HepG2 (cell line): ENCODE measurements around the gene NRN1L. TPM values are rescaled to one million over a fixed set of nuclear protein-coding genes. Genes with fewer than 3 reads are reported as not detected.
A peak's percentile ranks its signal among the peaks of the same experiment; 100 is the strongest.

Source experiments
- ATAC-seq: fragments of 200-7000 bp; cut with Tn5 transposase; 3 replicates; pipeline ENCODE4 v1.9.1; 2020; ENCODE audit warnings: mild to moderate bottlenecking, moderate library complexity
- BruUV-seq: library from RNA; stranded (reverse); fragments of 400-500 nt; replicated peaks from 2 replicates; lab custom pipeline; 2021; lab: Mats Ljungman, UMichigan
- CTCF ChIA-PET: fragments of 300-600 bp; formaldehyde crosslinking; extraction: SDS; loops from one replicate; lab custom pipeline; 2021; ENCODE audit warnings: low total read pairs, inconsistent platforms, low intra/inter-chr PET ratio; lab: Yijun Ruan, JAX
- POLR2A ChIA-PET: fragments of 350-600 bp; sonication (Branson Sonifier 250); formaldehyde crosslinking; loops from one replicate; lab custom pipeline; 2020; ENCODE audit warnings: antibody characterized with exemption, inconsistent platforms; lab: Yijun Ruan, JAX
- DNase-seq: peaks from one replicate; pipeline ENCODE4 v3.0.0-alpha.2; 2015; ENCODE audit warnings: low spot score
- FAIRE-seq: peaks from 3 replicates; lab custom pipeline; 2011; peaks lifted over from hg19 to GRCh38; lab: Jason Lieb, UNC
- H2AFZ ChIP-seq: one replicate; pipeline ENCODE4 v1.6.1; 2011; ENCODE audit warnings: low read length, inconsistent platforms
- H3K27ac ChIP-seq: fragments of 300-600 bp; 3 replicates; pipeline ENCODE4 v1.8.0; 2011; ENCODE audit warnings: mixed run types, mild to moderate bottlenecking, mixed read lengths, low read length, inconsistent platforms; ENCODE audit not compliant: insufficient read depth; ENCODE audit errors: extremely low read length
- H3K27me3 ChIP-seq, 2 experiments: fragments of 200-600 bp in 1 of 2; 2 replicates in 1 of 2; 3 replicates in 1 of 2; pipeline versions ENCODE4 v1.6.0 to v1.8.0; 2011; ENCODE audit warnings: low read length in 2 of 2, mild to moderate bottlenecking in 2 of 2, moderate library complexity in 2 of 2, inconsistent platforms in 1 of 2; ENCODE audit not compliant: insufficient read depth in 2 of 2, control insufficient read depth in 1 of 2
- H3K36me3 ChIP-seq, 2 experiments: fragments of 200-600 bp in 1 of 2; replicated peaks in 1 of 2; 2 replicates in 1 of 2; 3 replicates in 1 of 2; pipeline versions ENCODE4 v1.5.1 to v1.8.0; 2011; ENCODE audit warnings: low read length in 2 of 2, inconsistent platforms in 1 of 2; ENCODE audit not compliant: insufficient read depth in 2 of 2, control insufficient read depth in 1 of 2
- H3K4me1 ChIP-seq: 2 replicates; pipeline ENCODE4 v1.5.1; 2012; ENCODE audit warnings: low read length, inconsistent platforms; ENCODE audit not compliant: insufficient read depth
- H3K4me2 ChIP-seq: 2 replicates; pipeline ENCODE4 v1.6.0; 2011; ENCODE audit warnings: low read depth, low read length, inconsistent platforms
- H3K4me3 ChIP-seq, 3 experiments: fragments of 200-600 bp in 1 of 3; sonication (generic), shearing (Covaris generic) in 1 of 3; replicated peaks in 1 of 3; 2 replicates each; pipeline ENCODE4 v1.5.1; 2011 to 2016; ENCODE audit warnings: low read length in 3 of 3, inconsistent platforms in 2 of 3, low read depth in 2 of 3, mild to moderate bottlenecking in 2 of 3, control low read depth in 1 of 3, mixed read lengths in 1 of 3; ENCODE audit not compliant: insufficient read depth in 1 of 3
- H3K79me2 ChIP-seq: one replicate; pipeline ENCODE4 v1.6.1; 2011; ENCODE audit warnings: low read length, inconsistent platforms; ENCODE audit not compliant: insufficient read depth
- H3K9ac ChIP-seq: 2 replicates; pipeline ENCODE4 v1.6.0; 2011; ENCODE audit warnings: mild to moderate bottlenecking, low read depth, low read length, inconsistent platforms; ENCODE audit not compliant: insufficient read depth
- H3K9me3 ChIP-seq: 2 replicates; pipeline ENCODE4 v1.5.1; 2012; ENCODE audit warnings: mild to moderate bottlenecking, low read length
- H4K20me1 ChIP-seq: 2 replicates; pipeline ENCODE4 v1.6.0; 2011; ENCODE audit warnings: inconsistent platforms, mild to moderate bottlenecking, low read length, moderate library complexity; ENCODE audit not compliant: insufficient read depth
- CC2D1A ChIP-seq: sonication (generic); formaldehyde crosslinking; IDR thresholded peaks from 2 replicates; pipeline ENCODE4 v1.8.1; 2023; ENCODE audit warnings: mild to moderate bottlenecking, missing genetic modification reagents
- KMT2B ChIP-seq: IDR thresholded peaks from 2 replicates; pipeline ENCODE4 v1.6.1; 2016; ENCODE audit warnings: missing genetic modification reagents, missing compliant biosample characterization
- POLR2AphosphoS5 ChIP-seq: IDR thresholded peaks from 2 replicates; pipeline ENCODE4 v1.6.1; 2012; ENCODE audit warnings: low read depth, low read length
- ZFP82 ChIP-seq: sonication (generic); formaldehyde crosslinking; IDR thresholded peaks from 2 replicates; pipeline ENCODE4 v1.5.1; 2020; ENCODE audit warnings: mild to moderate bottlenecking, missing genetic modification reagents, borderline replicate concordance
- ZNF674 ChIP-seq: sonication (generic); formaldehyde crosslinking; IDR thresholded peaks from 2 replicates; pipeline ENCODE4 v1.5.0; 2020; ENCODE audit warnings: low read depth, mild to moderate bottlenecking, missing genetic modification reagents
- ZNF850 ChIP-seq: sonication (generic); formaldehyde crosslinking; conservative IDR thresholded peaks from 2 replicates; pipeline ENCODE4 v1.9.0; 2021; ENCODE audit warnings: mild to moderate bottlenecking, missing genetic modification reagents
- whole genome bisulfite sequencing: methylation state at CpG from one replicate; pipeline ENCODE4 v1.1.6; 2017; ENCODE audit warnings: low lambda C conversion rate; 5-methylcytosine and 5-hydroxymethylcytosine counted together
- in situ Hi-C: cut with HindIII; loops from 2 replicates; pipeline ENCODE4 v1.10.0; 2017; ENCODE audit warnings: low pct_unique_long_range_greater_than_20kb; ENCODE audit not compliant: extremely low pct_ligation_motif_present
- intact Hi-C: fragments of 100-400 bp; cut with micrococcal nuclease; formaldehyde crosslinking; loops from one replicate; pipeline ENCODE4 v1.10.0; 2022; ENCODE audit not compliant: unreplicated experiment
- polyA plus RNA-seq, 8 experiments: library from polyadenylated mRNA; depleted of rRNA in 3 of 8; stranded (reverse) in 7 of 8; unstranded in 1 of 8; fragments of >200 nt; fragmentation: Illumina TruSeq in 4 of 8; extraction: Trizol in 4 of 8; gene quantifications; 2 replicates each; pipeline versions ENCODE4 v1.2.1 to v1.2.3, GENCODE V29; 2011 to 2016; ENCODE audit warnings: low read depth in 4 of 8, missing spikeins in 1 of 8, mixed read lengths in 1 of 8; ENCODE audit not compliant: insufficient read depth in 1 of 8
- total RNA-seq, 5 experiments: library from RNA; depleted of rRNA; stranded (reverse); fragments of >200 nt; fragmentation: Illumina TruSeq; extraction: Trizol; gene quantifications; 2 replicates each; pipeline ENCODE4 v1.2.3, GENCODE V29; 2016; ENCODE audit warnings: low read depth in 1 of 5
- TF ChIP-seq, protein P1 (sequence below): sonication (generic); formaldehyde crosslinking; IDR thresholded peaks from 2 replicates; pipeline ENCODE4 v1.9.0; 2021; ENCODE audit warnings: missing genetic modification reagents, borderline replicate concordance
- TF ChIP-seq, protein P2 (sequence below), 2 experiments: IDR thresholded peaks; 2 replicates each; pipeline ENCODE4 v1.6.1; 2011 to 2012; ENCODE audit warnings: low read length in 2 of 2, borderline replicate concordance in 1 of 2, low read depth in 1 of 2, mild to moderate bottlenecking in 1 of 2, moderate library complexity in 1 of 2

NRN1L gene
- total and polyA plus RNA-seq, 2 of the 13 experiments (the other 11 are each of a cell fraction or from before 2014, with no cell fraction given): 0.53 to 1.2 TPM

DNA sequence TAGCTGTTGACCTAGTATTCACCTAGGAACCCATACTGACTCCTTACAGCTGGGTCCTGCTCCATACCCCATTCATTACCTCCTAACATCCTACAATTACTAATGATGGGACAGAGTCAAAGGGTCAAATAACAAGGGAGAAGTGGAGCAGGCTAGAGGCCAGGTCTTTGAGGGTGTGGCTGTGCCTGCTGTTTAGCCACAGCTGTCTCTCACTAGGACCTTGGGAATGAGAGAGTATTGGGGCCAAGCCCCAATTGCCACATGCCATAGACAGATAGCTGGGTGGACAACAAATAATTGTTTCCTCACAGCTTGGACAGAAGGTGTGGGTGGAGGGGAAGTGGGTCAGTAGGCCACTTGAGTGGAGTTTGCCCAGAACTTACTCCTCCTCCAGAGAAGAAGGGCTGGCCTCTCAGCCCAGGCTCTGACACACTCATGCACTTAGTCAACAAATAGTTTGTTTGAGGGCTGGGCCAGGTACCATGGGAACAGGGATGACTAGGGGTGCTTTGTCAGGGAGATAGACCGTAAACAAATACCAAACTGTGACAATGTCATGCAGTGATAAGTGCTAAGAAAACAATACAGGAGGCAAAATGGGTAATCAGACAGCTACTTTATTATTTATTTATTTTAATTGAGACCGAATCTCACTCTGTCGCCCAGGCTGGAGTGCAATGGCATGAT is 27.0 kb upstream of the NRN1L start (continued):
- TF ChIP-seq, protein P1, sequence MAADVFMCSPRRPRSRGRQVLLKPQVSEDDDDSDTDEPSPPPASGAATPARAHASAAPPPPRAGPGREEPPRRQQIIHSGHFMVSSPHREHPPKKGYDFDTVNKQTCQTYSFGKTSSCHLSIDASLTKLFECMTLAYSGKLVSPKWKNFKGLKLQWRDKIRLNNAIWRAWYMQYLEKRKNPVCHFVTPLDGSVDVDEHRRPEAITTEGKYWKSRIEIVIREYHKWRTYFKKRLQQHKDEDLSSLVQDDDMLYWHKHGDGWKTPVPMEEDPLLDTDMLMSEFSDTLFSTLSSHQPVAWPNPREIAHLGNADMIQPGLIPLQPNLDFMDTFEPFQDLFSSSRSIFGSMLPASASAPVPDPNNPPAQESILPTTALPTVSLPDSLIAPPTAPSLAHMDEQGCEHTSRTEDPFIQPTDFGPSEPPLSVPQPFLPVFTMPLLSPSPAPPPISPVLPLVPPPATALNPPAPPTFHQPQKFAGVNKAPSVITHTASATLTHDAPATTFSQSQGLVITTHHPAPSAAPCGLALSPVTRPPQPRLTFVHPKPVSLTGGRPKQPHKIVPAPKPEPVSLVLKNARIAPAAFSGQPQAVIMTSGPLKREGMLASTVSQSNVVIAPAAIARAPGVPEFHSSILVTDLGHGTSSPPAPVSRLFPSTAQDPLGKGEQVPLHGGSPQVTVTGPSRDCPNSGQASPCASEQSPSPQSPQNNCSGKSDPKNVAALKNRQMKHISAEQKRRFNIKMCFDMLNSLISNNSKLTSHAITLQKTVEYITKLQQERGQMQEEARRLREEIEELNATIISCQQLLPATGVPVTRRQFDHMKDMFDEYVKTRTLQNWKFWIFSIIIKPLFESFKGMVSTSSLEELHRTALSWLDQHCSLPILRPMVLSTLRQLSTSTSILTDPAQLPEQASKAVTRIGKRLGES (CRISPR knock-in tag): no peak
- TF ChIP-seq KMT2B (CRISPR knock-in tag) (no peak), ZNF674 (CRISPR knock-in tag) (no peak), ZNF850 (CRISPR knock-in tag) (no peak)

DNA sequence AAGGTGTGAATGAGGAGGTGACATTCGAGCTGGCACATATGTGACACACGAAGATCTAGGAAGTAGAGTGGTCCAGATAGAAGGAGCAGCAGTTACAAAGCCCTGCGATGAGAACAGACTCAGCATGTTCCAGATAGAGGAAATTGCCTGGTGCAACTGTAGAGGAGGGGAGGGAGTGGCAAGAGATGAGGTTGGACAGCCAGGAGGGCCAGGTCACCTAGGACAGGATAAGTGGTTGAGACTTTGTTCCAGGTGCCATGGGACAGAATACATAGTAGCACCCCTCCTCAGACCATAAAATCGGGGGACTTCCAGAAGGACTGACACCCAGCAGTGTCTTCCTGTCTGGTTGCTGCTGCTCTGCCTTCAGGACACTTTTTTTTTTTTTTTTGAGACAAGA is 26.2 kb upstream of the NRN1L start:
- Histone ChIP-seq H3K79me2 (peaks cover 95% of the 10 kb centered on the region), H4K20me1 (peaks cover 64% of the 10 kb centered on the region), H3K4me2 (peak overlapping the region; percentile 16; the same call in 1 of the 2 replicates), H3K9ac (peak overlapping the region; percentile 72), H3K4me3 (no peak overlapping the region), H3K4me1 (peaks cover 60% of the 10 kb centered on the region), H3K27me3 (no peaks in the 10 kb centered on the region), H3K36me3 (peaks cover 16 to 39% of the 10 kb centered on the region in 2 experiments), H3K9me3 (no peaks in the 10 kb centered on the region), H2AFZ (no peak overlapping the region), H3K27ac (peak overlapping the region; percentile 89)
- no peak for TF ChIP-seq CC2D1A
- no peak for TF ChIP-seq POLR2AphosphoS5
- TF ChIP-seq ZFP82 (CRISPR knock-in tag): 0 out of 2 replicates have a peak, but pooled peaks have one; percentile 37
- TF ChIP-seq, protein P2, sequence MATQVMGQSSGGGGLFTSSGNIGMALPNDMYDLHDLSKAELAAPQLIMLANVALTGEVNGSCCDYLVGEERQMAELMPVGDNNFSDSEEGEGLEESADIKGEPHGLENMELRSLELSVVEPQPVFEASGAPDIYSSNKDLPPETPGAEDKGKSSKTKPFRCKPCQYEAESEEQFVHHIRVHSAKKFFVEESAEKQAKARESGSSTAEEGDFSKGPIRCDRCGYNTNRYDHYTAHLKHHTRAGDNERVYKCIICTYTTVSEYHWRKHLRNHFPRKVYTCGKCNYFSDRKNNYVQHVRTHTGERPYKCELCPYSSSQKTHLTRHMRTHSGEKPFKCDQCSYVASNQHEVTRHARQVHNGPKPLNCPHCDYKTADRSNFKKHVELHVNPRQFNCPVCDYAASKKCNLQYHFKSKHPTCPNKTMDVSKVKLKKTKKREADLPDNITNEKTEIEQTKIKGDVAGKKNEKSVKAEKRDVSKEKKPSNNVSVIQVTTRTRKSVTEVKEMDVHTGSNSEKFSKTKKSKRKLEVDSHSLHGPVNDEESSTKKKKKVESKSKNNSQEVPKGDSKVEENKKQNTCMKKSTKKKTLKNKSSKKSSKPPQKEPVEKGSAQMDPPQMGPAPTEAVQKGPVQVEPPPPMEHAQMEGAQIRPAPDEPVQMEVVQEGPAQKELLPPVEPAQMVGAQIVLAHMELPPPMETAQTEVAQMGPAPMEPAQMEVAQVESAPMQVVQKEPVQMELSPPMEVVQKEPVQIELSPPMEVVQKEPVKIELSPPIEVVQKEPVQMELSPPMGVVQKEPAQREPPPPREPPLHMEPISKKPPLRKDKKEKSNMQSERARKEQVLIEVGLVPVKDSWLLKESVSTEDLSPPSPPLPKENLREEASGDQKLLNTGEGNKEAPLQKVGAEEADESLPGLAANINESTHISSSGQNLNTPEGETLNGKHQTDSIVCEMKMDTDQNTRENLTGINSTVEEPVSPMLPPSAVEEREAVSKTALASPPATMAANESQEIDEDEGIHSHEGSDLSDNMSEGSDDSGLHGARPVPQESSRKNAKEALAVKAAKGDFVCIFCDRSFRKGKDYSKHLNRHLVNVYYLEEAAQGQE (IDR thresholded peaks at IDR 0.05; ENCODE audit: borderline replicate concordance in 1 of 2, low read depth in 1 of 2, low read length in 2 of 2): no peak
- CTCF ChIA-PET: interaction anchor here (1.0 kb wide), 1 partner anchor 42 kb away, joined by 6 read pairs; no protein-coding TSS in a partner anchor
- no peak for ATAC-seq
- 86% methylated on average over 4 of the region's 4 CpGs for WGBS
- BruUV-seq: no TSS peak
- POLR2A ChIA-PET: interaction anchor here (1.0 to 3.3 kb wide), 6 partner anchors 11 to 106 kb away, joined by 3 to 21 read pairs (median 7); partner anchors contain the start of genes CENPT, EDC4 and NUTF2
- intact Hi-C loops (no loop called here), in situ Hi-C loops (no loop called here)
- no peak for DNase-seq
- FAIRE-seq: no peak
